Natural killer cell (primary cell): ENCODE data around the gene CDH23. TPM values are rescaled to one million over a fixed set of nuclear protein-coding genes. Genes with fewer than 3 reads are reported as not detected.

Experiments used
- ATAC-seq, 3 donors: fragments of 150-1000 bp in 2 of 3; fragments of 200-7000 bp in 1 of 3; cut with Tn5 transposase; 1 replicate in 1 of 3; 2 replicates in 2 of 3; pipeline ENCODE4 v1.10.0; 2021; ENCODE audit warnings: mild to moderate bottlenecking in 2 of 3, moderate library complexity in 2 of 3
- DNase-seq, 2 donors: peaks; one replicate each; pipeline versions ENCODE4 v3.0.0 to v3.0.0-alpha.2; 2013 to 2021; ENCODE audit warnings: mixed read lengths in 1 of 2
- H3K27ac ChIP-seq: one replicate; pipeline ENCODE4 v1.5.1; 2013; ENCODE audit warnings: mild to moderate bottlenecking, low read length
- H3K27me3 ChIP-seq: one replicate; pipeline ENCODE4 v1.6.1; 2013; ENCODE audit warnings: low read length; ENCODE audit not compliant: control insufficient read depth, insufficient read depth
- H3K36me3 ChIP-seq: one replicate; pipeline ENCODE4 v1.6.1; 2013; ENCODE audit warnings: low read length; ENCODE audit not compliant: control insufficient read depth, insufficient read depth
- H3K4me1 ChIP-seq: one replicate; pipeline ENCODE4 v1.6.1; 2013; ENCODE audit warnings: low read length; ENCODE audit not compliant: control insufficient read depth, insufficient read depth
- H3K4me3 ChIP-seq: one replicate; pipeline ENCODE4 v1.5.1; 2013; ENCODE audit warnings: low read length
- H3K9me3 ChIP-seq: one replicate; pipeline ENCODE4 v1.6.1; 2013; ENCODE audit warnings: low read length; ENCODE audit not compliant: control insufficient read depth, insufficient read depth
- H3K27ac Mint-ChIP-seq, 2 donors: one replicate each; pipeline ENCODE4 v1.8.0; 2022; ENCODE audit warnings: mild to moderate bottlenecking in 2 of 2, mixed read lengths in 2 of 2, moderate library complexity in 1 of 2
- H3K27me3 Mint-ChIP-seq, 2 donors: one replicate each; pipeline ENCODE4 v1.8.0; 2022; ENCODE audit warnings: low read depth in 2 of 2, mixed read lengths in 2 of 2
- H3K36me3 Mint-ChIP-seq: one replicate; pipeline ENCODE4 v1.8.0; 2022; ENCODE audit warnings: mixed read lengths
- H3K4me1 Mint-ChIP-seq, 2 donors: one replicate each; pipeline ENCODE4 v1.8.0; 2022; ENCODE audit warnings: mixed read lengths in 2 of 2
- H3K4me3 Mint-ChIP-seq: one replicate; pipeline ENCODE4 v1.8.0; 2022; ENCODE audit warnings: mild to moderate bottlenecking, moderate library complexity, mixed read lengths
- H3K9me3 Mint-ChIP-seq, 2 donors: one replicate each; pipeline ENCODE4 v1.8.0; 2022; ENCODE audit warnings: mixed read lengths in 2 of 2
- WGBS: methylation state at CpG from one replicate; pipeline ENCODE4 v1.1.7; 2013; ENCODE audit warnings: missing lambda C conversion rate; ENCODE audit not compliant: insufficient coverage; 5-methylcytosine and 5-hydroxymethylcytosine counted together
- intact Hi-C: fragments of 100-400 bp; cut with micrococcal nuclease; formaldehyde crosslinking; loops from one replicate; pipeline ENCODE4 v1.14.2; 2022
- total RNA-seq, 4 donors: library from RNA; stranded (reverse); fragments of 120-200 nt in 1 of 4; gene quantifications; one replicate each; pipeline versions ENCODE4 v1.2.3 to v1.2.4, GENCODE V29; 2013 to 2022
- TF ChIP-seq, protein P1 (sequence below): fragments of 200-600 bp; IDR thresholded peaks from one replicate; pipeline ENCODE4 v1.8.0; 2022; ENCODE audit warnings: antibody characterized with exemption

The CDH23 gene
- total RNA-seq, 3 donors from 2014 or later (not counting 1 experiment from before 2014, with no cell fraction given): 1.2 to 6.0 (median 4.3) TPM

DNA sequence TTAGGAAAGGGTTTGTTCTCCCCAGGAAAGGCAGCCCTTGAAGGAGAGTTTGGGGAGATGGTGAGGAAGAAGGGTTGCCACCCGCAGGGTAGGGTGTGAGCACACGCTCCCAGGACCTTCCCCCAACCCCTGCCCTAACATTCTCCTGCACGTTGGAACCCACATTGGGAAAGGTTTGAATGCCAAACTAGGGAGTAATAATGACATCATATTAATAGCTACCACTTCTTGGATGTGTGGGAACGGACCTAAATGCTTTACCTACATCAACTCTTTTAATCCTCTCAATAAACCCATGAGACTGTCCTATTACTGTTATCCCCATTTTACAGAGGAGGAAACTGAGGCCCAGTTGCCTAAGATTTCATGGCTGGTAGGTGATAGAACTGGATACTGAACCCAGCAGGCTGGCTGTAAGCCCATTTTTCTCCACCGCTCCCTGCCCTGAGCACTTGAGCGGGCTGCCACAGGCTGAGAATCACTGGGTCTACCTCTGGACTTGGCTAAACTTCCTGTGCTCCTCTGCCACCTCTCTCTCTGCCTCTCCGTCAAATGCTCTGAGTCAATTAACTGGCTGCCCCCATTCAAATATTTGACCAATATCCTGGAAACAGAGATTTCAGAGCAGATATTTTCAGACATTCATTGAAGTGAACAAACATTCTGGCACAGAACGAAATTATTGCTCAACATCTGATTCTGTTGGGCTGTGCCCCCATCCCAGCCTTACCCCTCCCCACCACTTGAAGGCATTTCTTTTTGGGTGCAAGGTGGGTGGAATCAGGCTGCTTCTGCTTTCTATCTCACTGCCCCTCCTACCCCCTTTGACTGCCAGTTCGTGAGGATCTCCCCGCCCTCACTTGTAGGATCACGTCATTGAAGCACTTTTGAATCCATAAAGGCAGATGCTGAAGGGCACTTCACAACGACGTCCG, 193.2 kb downstream of the CDH23 start:
- Histone ChIP-seq H3K27me3 (no peaks in the 10 kb centered on the region), H3K9me3 (no peaks in the 10 kb centered on the region), H3K4me1 (no peaks in the 10 kb centered on the region), H3K4me3 (no peak overlapping the region), H3K36me3 (no peaks in the 10 kb centered on the region), H3K27ac (no peak overlapping the region)
- no peak overlapping the region for H3K27ac Mint-ChIP-seq
- H3K9me3 Mint-ChIP-seq: no peaks in the 10 kb centered on the region
- WGBS: 73% methylated on average over 10 of the region's 14 CpGs
- DNase-seq (no peak), ATAC-seq (no peak)
- no peak overlapping the region for H3K4me3 Mint-ChIP-seq
- intact Hi-C loops: no loop called here
- no peaks in the 10 kb centered on the region for H3K36me3 Mint-ChIP-seq
- TF ChIP-seq, protein P1, sequence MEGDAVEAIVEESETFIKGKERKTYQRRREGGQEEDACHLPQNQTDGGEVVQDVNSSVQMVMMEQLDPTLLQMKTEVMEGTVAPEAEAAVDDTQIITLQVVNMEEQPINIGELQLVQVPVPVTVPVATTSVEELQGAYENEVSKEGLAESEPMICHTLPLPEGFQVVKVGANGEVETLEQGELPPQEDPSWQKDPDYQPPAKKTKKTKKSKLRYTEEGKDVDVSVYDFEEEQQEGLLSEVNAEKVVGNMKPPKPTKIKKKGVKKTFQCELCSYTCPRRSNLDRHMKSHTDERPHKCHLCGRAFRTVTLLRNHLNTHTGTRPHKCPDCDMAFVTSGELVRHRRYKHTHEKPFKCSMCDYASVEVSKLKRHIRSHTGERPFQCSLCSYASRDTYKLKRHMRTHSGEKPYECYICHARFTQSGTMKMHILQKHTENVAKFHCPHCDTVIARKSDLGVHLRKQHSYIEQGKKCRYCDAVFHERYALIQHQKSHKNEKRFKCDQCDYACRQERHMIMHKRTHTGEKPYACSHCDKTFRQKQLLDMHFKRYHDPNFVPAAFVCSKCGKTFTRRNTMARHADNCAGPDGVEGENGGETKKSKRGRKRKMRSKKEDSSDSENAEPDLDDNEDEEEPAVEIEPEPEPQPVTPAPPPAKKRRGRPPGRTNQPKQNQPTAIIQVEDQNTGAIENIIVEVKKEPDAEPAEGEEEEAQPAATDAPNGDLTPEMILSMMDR: no peak
- no peaks in the 10 kb centered on the region for H3K27me3 Mint-ChIP-seq
- H3K4me1 Mint-ChIP-seq: no peaks in the 10 kb centered on the region

DNA sequence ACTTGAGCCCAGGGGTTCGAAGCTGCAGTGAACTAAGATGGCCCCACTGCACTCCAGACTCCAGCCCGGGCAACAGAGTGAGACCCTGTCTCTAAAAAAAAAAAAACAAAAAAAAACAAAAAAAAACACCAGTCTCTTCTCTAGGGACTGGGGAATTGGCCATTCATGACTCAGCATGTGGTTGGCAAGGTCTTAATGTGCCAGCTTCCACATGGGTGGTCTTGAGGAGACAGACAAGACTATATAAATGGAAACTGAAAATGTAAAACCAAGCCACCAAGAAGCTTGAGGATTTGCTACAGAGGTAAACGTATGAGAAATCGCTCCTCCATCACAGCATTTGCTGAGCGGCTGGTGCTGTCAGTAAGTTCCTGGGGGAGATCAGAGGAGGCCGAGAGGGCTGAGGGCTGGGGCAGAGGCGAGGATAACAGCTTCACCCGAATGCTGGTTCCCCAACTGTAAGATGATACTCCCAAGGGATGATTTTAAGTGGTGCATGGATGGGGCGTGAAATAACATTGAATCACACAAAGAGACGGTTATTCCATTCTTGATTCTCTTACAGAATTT, 194.1 kb downstream of the CDH23 start:
- DNase-seq (no peak), ATAC-seq (no peak)
- Mint-ChIP-seq H3K4me1 (no peaks in the 10 kb centered on the region), H3K4me3 (no peak overlapping the region), H3K27me3 (peaks cover 0 to 8% of the 10 kb centered on the region in 2 donors), H3K27ac (no peak overlapping the region), H3K9me3 (no peaks in the 10 kb centered on the region), H3K36me3 (no peaks in the 10 kb centered on the region)
- no peaks in the 10 kb centered on the region for H3K4me1 ChIP-seq
- WGBS: 72% methylated on average over 10 of the region's 10 CpGs
- TF ChIP-seq, protein P1: no peak
- no peak overlapping the region for H3K4me3 ChIP-seq
- H3K27me3 ChIP-seq: no peaks in the 10 kb centered on the region
- H3K9me3 ChIP-seq: no peaks in the 10 kb centered on the region
- intact Hi-C loops: no loop called here
- H3K36me3 ChIP-seq: no peaks in the 10 kb centered on the region
- H3K27ac ChIP-seq: no peak overlapping the region

DNA sequence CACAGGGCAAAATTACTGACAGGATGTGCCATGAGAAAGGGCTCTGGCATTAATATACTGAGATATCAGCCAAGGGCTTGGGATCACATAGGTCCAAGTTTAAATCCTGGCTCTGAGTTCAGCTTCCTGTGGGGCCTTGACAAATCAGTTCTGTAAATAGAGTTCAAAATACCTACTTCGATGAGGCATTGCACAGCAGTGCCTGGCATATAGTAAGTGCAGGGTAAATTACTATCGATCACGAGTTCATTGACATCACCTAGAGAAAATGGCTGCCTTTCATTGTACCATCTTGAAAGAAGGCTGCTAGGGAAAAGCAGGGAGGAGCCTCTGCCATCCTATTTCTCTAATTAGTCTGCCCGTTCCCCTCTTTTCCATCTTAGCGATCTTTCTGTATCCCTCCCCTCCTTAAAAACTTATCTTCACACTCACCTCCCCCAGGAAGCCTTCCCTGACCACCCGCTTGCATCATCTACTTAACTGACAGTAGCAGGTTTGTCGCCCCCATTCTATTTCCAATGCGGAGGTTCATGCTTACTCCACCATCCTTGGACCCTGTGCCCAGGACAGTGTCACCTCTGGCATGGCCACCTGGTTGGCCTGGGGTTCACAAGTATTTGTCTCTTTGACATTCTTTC, 198.3 kb downstream of the CDH23 start:
- no peaks in the 10 kb centered on the region for H3K36me3 ChIP-seq
- intact Hi-C loops: no loop called here
- Mint-ChIP-seq H3K27ac (no peak overlapping the region), H3K4me1 (no peaks in the 10 kb centered on the region), H3K27me3 (peaks cover 0 to 11% of the 10 kb centered on the region in 2 donors), H3K9me3 (no peaks in the 10 kb centered on the region), H3K4me3 (no peak overlapping the region), H3K36me3 (no peaks in the 10 kb centered on the region)
- H3K9me3 ChIP-seq: no peaks in the 10 kb centered on the region
- no peak for DNase-seq
- H3K4me3 ChIP-seq: no peak overlapping the region
- no peak for ATAC-seq
- peaks cover 4% of the 10 kb centered on the region for H3K4me1 ChIP-seq
- no peaks in the 10 kb centered on the region for H3K27me3 ChIP-seq
- TF ChIP-seq, protein P1: no peak
- WGBS: 94% methylated on average over 8 of the region's 8 CpGs
- H3K27ac ChIP-seq: no peak overlapping the region
